ENCODE data around the gene PCBP2. TPM values are rescaled to one million over a fixed set of nuclear protein-coding genes. Genes with fewer than 3 reads are reported as not detected.

Gene PCBP2
- total and polyA plus RNA-seq, 10 of the 15 experiments (the other 5 are each of a cell fraction or from before 2014, with no cell fraction given) = 109 to 803 (median 327) TPM

DNA sequence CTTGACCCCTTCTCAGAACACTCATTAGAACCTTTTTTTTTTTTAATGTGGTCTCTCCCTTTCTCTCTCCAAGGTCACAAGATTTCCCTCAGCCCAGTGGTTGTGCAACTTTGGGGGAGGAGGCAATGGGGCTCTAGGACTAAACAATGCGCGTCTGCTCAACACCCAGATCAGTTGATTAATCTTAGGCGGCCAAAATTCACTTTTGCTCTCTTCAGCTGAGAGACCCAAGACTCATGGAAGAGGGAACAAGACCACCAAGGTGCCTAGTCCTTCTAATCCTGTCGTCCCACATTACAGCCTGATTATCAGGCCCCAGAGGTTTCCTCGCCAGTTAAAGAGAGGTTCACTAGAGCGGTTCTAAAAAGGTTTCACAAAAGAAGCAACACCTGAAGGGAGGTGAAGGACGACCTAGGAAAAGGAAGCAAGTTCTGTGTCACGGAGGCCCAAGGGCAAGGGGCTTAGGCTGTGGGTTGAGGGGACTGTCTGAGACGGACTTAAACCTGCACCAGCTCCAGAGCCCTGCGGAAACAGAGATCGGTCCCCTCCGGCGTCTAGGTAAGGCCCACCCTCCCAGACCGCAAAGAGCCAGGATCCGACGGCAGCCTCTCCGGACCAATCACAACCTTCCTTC, 48.4 kb downstream of the PCBP2 start:
- peak overlapping the region; percentile 69 for H3K9ac ChIP-seq (ENCODE audit: control insufficient read depth, insufficient read depth, low read length)
- H3K27me3 ChIP-seq (replicated peaks in 1 of 2; ENCODE audit: control insufficient read depth in 2 of 2, insufficient read depth in 2 of 2, low read length in 1 of 2) = no peaks in the 10 kb centered on the region
- ChIA-PET RAD21 (ENCODE audit: unreplicated experiment) (interaction anchor here (0.7 to 2.3 kb wide), 18 partner anchors 8 to 232 kb away, joined by 3 to 13 read pairs (median 5); partner anchors contain the start of genes AAAS, ATP5MC2, ESPL1 and SP1), CTCF (interaction anchor here (0.5 to 1.8 kb wide), 18 partner anchors 9 to 289 kb away, joined by 3 to 10 read pairs (median 6); partner anchors contain the start of genes AAAS and ATP5MC2), SMC1A (ENCODE audit: uncharacterized antibody, unreplicated experiment) (interaction anchor here (0.8 to 2.6 kb wide), 12 partner anchors 9 to 287 kb away, joined by 3 to 11 read pairs (median 4); partner anchors contain the start of genes MYG1 and SP1), POLR2A (interaction anchor here (0.5 to 2.4 kb wide), 17 partner anchors 8 to 254 kb away, joined by 3 to 18 read pairs (median 5); partner anchors contain the start of genes AAAS, ATF7, CISTR and PRR13)
- peak overlapping the region; percentile 81 for H3K4me2 ChIP-seq (ENCODE audit: control insufficient read depth, insufficient read depth)
- H3K79me2 ChIP-seq (ENCODE audit: control insufficient read depth, insufficient read depth, low read length) = peaks cover 11% of the 10 kb centered on the region
- in situ Hi-C loops (cut with MboI) (no loop called here), intact Hi-C loops (cut with micrococcal nuclease; ENCODE audit: unreplicated experiment) (loop anchor here (5.0 kb wide), 1 partner anchor 48 kb away; the partner anchor contains the start of gene PCBP2)
- H3K4me3 ChIP-seq = peak overlapping the region; percentile 76
- WGBS (ENCODE audit: insufficient coverage, insufficient replicate concordance, low lambda C conversion rate, missing lambda C conversion rate) = under 1% methylated on average over 17 of the region's 17 CpGs
- H4K20me1 ChIP-seq (ENCODE audit: control insufficient read depth, insufficient read depth) = no peaks in the 10 kb centered on the region
- DNase-seq (ENCODE audit: low read depth, low spot score) (no peak), ATAC-seq (no peak; the same call in 2 of the 3 replicates), FAIRE-seq (no peak)
- peak overlapping the region; percentile 83 for H2AFZ ChIP-seq (ENCODE audit: control insufficient read depth, low read depth, low read length)
- TSS peak; percentile 85 for BruUV-seq (replicated peaks)
- no peaks in the 10 kb centered on the region for H3K9me3 ChIP-seq (replicated peaks; ENCODE audit: control insufficient read depth, insufficient read depth, low read length)
- H3K27ac ChIP-seq (ENCODE audit: control insufficient read depth, insufficient read depth) = peak overlapping the region; percentile 82
- peaks cover 13% of the 10 kb centered on the region for H3K4me1 ChIP-seq (ENCODE audit: control insufficient read depth, insufficient read depth, low read length)
- H3K36me3 ChIP-seq (ENCODE audit: control insufficient read depth in 2 of 2, insufficient read depth in 2 of 2, low read length in 1 of 2) = peaks cover 0 to 4% of the 10 kb centered on the region in 2 experiments; a peak in 1 of 4 replicates
- TF ChIP-seq MTA2 (IDR thresholded peaks at IDR 0.05; ENCODE audit: low read depth) (no peak), TCF3 (IDR thresholded peaks at IDR 0.05; ENCODE audit: borderline replicate concordance, insufficient read depth, low read depth, low read length) (no peak), EP300 (IDR thresholded peaks at IDR 0.05; ENCODE audit: borderline replicate concordance in 1 of 2, control insufficient read depth in 1 of 2, low read depth in 2 of 2, low read length in 2 of 2) (no peak), SIX5 (IDR thresholded peaks at IDR 0.05; ENCODE audit: low read depth, low read length, severe bottlenecking) (no peak), ETV6 (conservative IDR thresholded peaks at IDR 0.05 in 1 of 2, IDR thresholded peaks at IDR 0.05 in 1 of 2; ENCODE audit: borderline replicate concordance in 1 of 2, low read depth in 1 of 2) (no peak), FOS (IDR thresholded peaks at IDR 0.05; ENCODE audit: borderline replicate concordance, extremely low read depth, insufficient read length) (no peak), NFIC (IDR thresholded peaks at IDR 0.05; ENCODE audit: low read depth, low read length) (no peak), EED (IDR thresholded peaks at IDR 0.05; ENCODE audit: low read depth) (0 out of 2 replicates have a peak, but pooled peaks have one; percentile 5), TCF7 (IDR thresholded peaks at IDR 0.05; ENCODE audit: borderline replicate concordance) (no peak), ZNF217 (IDR thresholded peaks at IDR 0.05) (no peak), WRNIP1 (IDR thresholded peaks at IDR 0.05; ENCODE audit: borderline replicate concordance, low read depth, low read length) (no peak), MEF2A (IDR thresholded peaks at IDR 0.05; ENCODE audit: insufficient read depth, low read depth, low read length) (no peak), MTA3 (IDR thresholded peaks at IDR 0.05; ENCODE audit: borderline replicate concordance, low read length) (no peak)
- TF ChIP-seq, protein P1, sequence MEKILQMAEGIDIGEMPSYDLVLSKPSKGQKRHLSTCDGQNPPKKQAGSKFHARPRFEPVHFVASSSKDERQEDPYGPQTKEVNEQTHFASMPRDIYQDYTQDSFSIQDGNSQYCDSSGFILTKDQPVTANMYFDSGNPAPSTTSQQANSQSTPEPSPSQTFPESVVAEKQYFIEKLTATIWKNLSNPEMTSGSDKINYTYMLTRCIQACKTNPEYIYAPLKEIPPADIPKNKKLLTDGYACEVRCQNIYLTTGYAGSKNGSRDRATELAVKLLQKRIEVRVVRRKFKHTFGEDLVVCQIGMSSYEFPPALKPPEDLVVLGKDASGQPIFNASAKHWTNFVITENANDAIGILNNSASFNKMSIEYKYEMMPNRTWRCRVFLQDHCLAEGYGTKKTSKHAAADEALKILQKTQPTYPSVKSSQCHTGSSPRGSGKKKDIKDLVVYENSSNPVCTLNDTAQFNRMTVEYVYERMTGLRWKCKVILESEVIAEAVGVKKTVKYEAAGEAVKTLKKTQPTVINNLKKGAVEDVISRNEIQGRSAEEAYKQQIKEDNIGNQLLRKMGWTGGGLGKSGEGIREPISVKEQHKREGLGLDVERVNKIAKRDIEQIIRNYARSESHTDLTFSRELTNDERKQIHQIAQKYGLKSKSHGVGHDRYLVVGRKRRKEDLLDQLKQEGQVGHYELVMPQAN (conservative IDR thresholded peaks at IDR 0.05) = 0 out of 2 replicates have a peak, but pooled peaks have one; percentile 51
- TF ChIP-seq, protein P2, sequence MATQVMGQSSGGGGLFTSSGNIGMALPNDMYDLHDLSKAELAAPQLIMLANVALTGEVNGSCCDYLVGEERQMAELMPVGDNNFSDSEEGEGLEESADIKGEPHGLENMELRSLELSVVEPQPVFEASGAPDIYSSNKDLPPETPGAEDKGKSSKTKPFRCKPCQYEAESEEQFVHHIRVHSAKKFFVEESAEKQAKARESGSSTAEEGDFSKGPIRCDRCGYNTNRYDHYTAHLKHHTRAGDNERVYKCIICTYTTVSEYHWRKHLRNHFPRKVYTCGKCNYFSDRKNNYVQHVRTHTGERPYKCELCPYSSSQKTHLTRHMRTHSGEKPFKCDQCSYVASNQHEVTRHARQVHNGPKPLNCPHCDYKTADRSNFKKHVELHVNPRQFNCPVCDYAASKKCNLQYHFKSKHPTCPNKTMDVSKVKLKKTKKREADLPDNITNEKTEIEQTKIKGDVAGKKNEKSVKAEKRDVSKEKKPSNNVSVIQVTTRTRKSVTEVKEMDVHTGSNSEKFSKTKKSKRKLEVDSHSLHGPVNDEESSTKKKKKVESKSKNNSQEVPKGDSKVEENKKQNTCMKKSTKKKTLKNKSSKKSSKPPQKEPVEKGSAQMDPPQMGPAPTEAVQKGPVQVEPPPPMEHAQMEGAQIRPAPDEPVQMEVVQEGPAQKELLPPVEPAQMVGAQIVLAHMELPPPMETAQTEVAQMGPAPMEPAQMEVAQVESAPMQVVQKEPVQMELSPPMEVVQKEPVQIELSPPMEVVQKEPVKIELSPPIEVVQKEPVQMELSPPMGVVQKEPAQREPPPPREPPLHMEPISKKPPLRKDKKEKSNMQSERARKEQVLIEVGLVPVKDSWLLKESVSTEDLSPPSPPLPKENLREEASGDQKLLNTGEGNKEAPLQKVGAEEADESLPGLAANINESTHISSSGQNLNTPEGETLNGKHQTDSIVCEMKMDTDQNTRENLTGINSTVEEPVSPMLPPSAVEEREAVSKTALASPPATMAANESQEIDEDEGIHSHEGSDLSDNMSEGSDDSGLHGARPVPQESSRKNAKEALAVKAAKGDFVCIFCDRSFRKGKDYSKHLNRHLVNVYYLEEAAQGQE (IDR thresholded peaks at IDR 0.05; ENCODE audit: low read depth, low read length) = no peak

Measured in GM12878 (cell line).